Endothelial cell of umbilical vein (primary cell): ENCODE measurements around the gene PPM1J. TPM values are rescaled to one million over a fixed set of nuclear protein-coding genes. Genes with fewer than 3 reads are reported as not detected.
"Not testable (repeated sequence)": the region's sequence is repeated elsewhere in the genome, so short reads cannot be mapped to it uniquely, and the experiment has no call there.

Experiments
- BruUV-seq: library from RNA; stranded (reverse); fragments of 400-500 nt; replicated peaks from 2 replicates; lab custom pipeline; 2021; lab: Mats Ljungman, UMichigan
- CTCF ChIA-PET: fragments of 300-600, 350-600 bp; sonication (Branson Sonifier 250); formaldehyde crosslinking; loops from one replicate; lab custom pipeline; 2021; ENCODE audit warnings: antibody characterized with exemption, inconsistent platforms; lab: Charles Lee
- POLR2A ChIA-PET: fragments of 300-600, 350-600 bp; sonication (Branson Sonifier 250); formaldehyde crosslinking; loops from one replicate; lab custom pipeline; 2021; ENCODE audit warnings: antibody characterized with exemption, inconsistent platforms; lab: Charles Lee
- DNase-seq: peaks from one replicate; pipeline ENCODE4 v3.0.0-alpha.2; 2011; ENCODE audit warnings: low read depth, low spot score
- FAIRE-seq: peaks from 2 replicates; lab custom pipeline; 2011; peaks lifted over from hg19 to GRCh38; lab: Jason Lieb, UNC
- H2AFZ ChIP-seq: 2 replicates; pipeline ENCODE4 v1.6.0; 2012; ENCODE audit warnings: low read depth, low read length, control low read depth, inconsistent platforms
- H3K27ac ChIP-seq: 2 replicates; pipeline ENCODE4 v1.5.1; 2011; ENCODE audit warnings: low read depth, mild to moderate bottlenecking, control low read depth, low read length, moderate library complexity; ENCODE audit not compliant: insufficient read depth
- H3K27me3 ChIP-seq, 2 experiments: 2 replicates each; pipeline versions ENCODE4 v1.6.0 to v1.6.1; 2011; ENCODE audit warnings: low read length in 2 of 2, mixed read lengths in 1 of 2; ENCODE audit not compliant: control insufficient read depth in 2 of 2, insufficient read depth in 2 of 2
- H3K36me3 ChIP-seq, 2 experiments: 2 replicates in 1 of 2; 3 replicates in 1 of 2; pipeline ENCODE4 v1.5.1; 2011; ENCODE audit warnings: low read length in 2 of 2, mild to moderate bottlenecking in 1 of 2, moderate library complexity in 1 of 2; ENCODE audit not compliant: control insufficient read depth in 2 of 2, insufficient read depth in 2 of 2; ENCODE audit errors: extremely low read depth in 1 of 2
- H3K4me1 ChIP-seq: 3 replicates; pipeline ENCODE4 v1.5.1; 2011; ENCODE audit warnings: mild to moderate bottlenecking, low read length; ENCODE audit not compliant: control insufficient read depth, insufficient read depth; ENCODE audit errors: extremely low read depth
- H3K4me2 ChIP-seq: 2 replicates; pipeline ENCODE4 v1.6.1; 2011; ENCODE audit warnings: low read length, control low read depth, mixed read lengths; ENCODE audit not compliant: insufficient read depth
- H3K4me3 ChIP-seq, 3 experiments: fragments of 200-600 bp in 1 of 3; sonication (generic), shearing (Covaris generic) in 1 of 3; replicated peaks in 1 of 3; 2 replicates each; pipeline ENCODE4 v1.5.1; 2011 to 2016; ENCODE audit warnings: control low read depth in 3 of 3, low read length in 3 of 3, mild to moderate bottlenecking in 2 of 3, inconsistent platforms in 1 of 3, low read depth in 1 of 3, moderate library complexity in 1 of 3; ENCODE audit not compliant: insufficient read depth in 1 of 3
- H3K79me2 ChIP-seq: 2 replicates; pipeline ENCODE4 v1.6.0; 2012; ENCODE audit warnings: low read length, inconsistent platforms; ENCODE audit not compliant: control insufficient read depth, insufficient read depth
- H3K9ac ChIP-seq: replicated peaks from 2 replicates; pipeline ENCODE3; 2011; ENCODE audit warnings: low read length, control low read depth; ENCODE audit not compliant: insufficient read depth; ENCODE audit errors: extremely low read depth
- H3K9me1 ChIP-seq: replicated peaks from 3 replicates; pipeline ENCODE4 v1.6.0; 2011; ENCODE audit warnings: mild to moderate bottlenecking, low read length; ENCODE audit not compliant: control insufficient read depth, insufficient read depth; ENCODE audit errors: extremely low read depth
- H3K9me3 ChIP-seq: replicated peaks from 2 replicates; pipeline ENCODE4 v1.5.1; 2012; ENCODE audit warnings: low read length, inconsistent platforms; ENCODE audit not compliant: control insufficient read depth, insufficient read depth
- H4K20me1 ChIP-seq: replicated peaks from 2 replicates; pipeline ENCODE3; 2011; ENCODE audit warnings: mild to moderate bottlenecking, low read length; ENCODE audit not compliant: control insufficient read depth, insufficient read depth; ENCODE audit errors: extremely low read depth
- EZH2 ChIP-seq: IDR thresholded peaks from 2 replicates; pipeline ENCODE4 v1.6.1; 2012; ENCODE audit warnings: borderline replicate concordance, low read depth, mild to moderate bottlenecking, moderate library complexity, low read length, inconsistent platforms; ENCODE audit not compliant: severe bottlenecking
- FOS ChIP-seq: IDR thresholded peaks from 2 replicates; pipeline ENCODE4 v1.6.1; 2011; ENCODE audit warnings: mild to moderate bottlenecking, low read length, moderate library complexity, borderline replicate concordance; ENCODE audit not compliant: insufficient read depth
- GATA2 ChIP-seq: IDR thresholded peaks from 2 replicates; pipeline ENCODE4 v1.7.0; 2011; ENCODE audit warnings: low read depth, mild to moderate bottlenecking, moderate library complexity, mixed read lengths, low read length; ENCODE audit not compliant: insufficient read length, insufficient read depth
- JUN ChIP-seq: IDR thresholded peaks from 2 replicates; pipeline ENCODE4 v1.6.1; 2011; ENCODE audit warnings: borderline replicate concordance, low read depth; ENCODE audit not compliant: insufficient read length, insufficient read depth
- MAX ChIP-seq: IDR thresholded peaks from 2 replicates; pipeline ENCODE4 v1.6.1; 2011; ENCODE audit not compliant: insufficient read depth, insufficient read length
- MYC ChIP-seq: IDR thresholded peaks from one replicate; pipeline ENCODE4 v1.6.1; 2011; ENCODE audit warnings: mild to moderate bottlenecking, low read depth, low read length
- POLR2AphosphoS5 ChIP-seq: IDR thresholded peaks from 2 replicates; pipeline ENCODE4 v1.6.1; 2012; ENCODE audit warnings: low read depth, mild to moderate bottlenecking, control low read depth, low read length, moderate library complexity; ENCODE audit not compliant: insufficient read depth
- dilution Hi-C: fragments of 300-500 bp; cut with MboI; formaldehyde crosslinking; loops from one replicate; pipeline ENCODE4 v1.15.0; 2019; ENCODE audit warnings: low sequenced_read_pairs; ENCODE audit not compliant: extremely low pct_ligation_motif_present
- intact Hi-C: fragments of 100-400 bp; cut with micrococcal nuclease; formaldehyde crosslinking; loops from one replicate; pipeline ENCODE4 v1.10.0; 2022
- polyA plus RNA-seq, 4 experiments: library from polyadenylated mRNA; depleted of rRNA in 3 of 4; stranded (reverse) in 3 of 4; unstranded in 1 of 4; fragments of >200 nt; gene quantifications; 2 replicates each; pipeline versions ENCODE4 v1.2.1 to v1.2.3, GENCODE V29; 2011 to 2012; ENCODE audit warnings: missing spikeins in 1 of 4
- total RNA-seq: library from RNA; stranded (reverse); gene quantifications from 2 replicates; pipeline ENCODE4 v1.2.3, GENCODE V29; 2021

Gene PPM1J
- total and polyA plus RNA-seq, 2 donors (not counting 3 experiments of a cell fraction or from before 2014, with no cell fraction given), result 1.7 to 3.1 TPM

- DNase-seq, H3K36me3 ChIP-seq, H3K27ac ChIP-seq, H4K20me1 ChIP-seq, BruUV-seq, intact Hi-C loops, H2AFZ ChIP-seq, dilution Hi-C loops, H3K9me1 ChIP-seq, FAIRE-seq, H3K79me2 ChIP-seq, H3K9ac ChIP-seq, H3K9me3 ChIP-seq, H3K4me2 ChIP-seq, H3K4me3 ChIP-seq, H3K27me3 ChIP-seq, POLR2A ChIA-PET, H3K4me1 ChIP-seq: not testable (repeated sequence)
- CTCF ChIA-PET, result interaction anchor here (1.0 to 1.4 kb wide), 2 partner anchors 9 to 76 kb away, joined by 3 to 4 read pairs; a partner anchor contains a TSS
These were observed 13.3 kb upstream of the PPM1J start for GRCh38 chr1:112728306-112728971.

- Histone ChIP-seq H3K9ac (no peak overlapping the region), H3K9me1 (no peaks in the 10 kb centered on the region), H3K4me2 (no peak overlapping the region), H3K27ac (no peak overlapping the region), H4K20me1 (no peaks in the 10 kb centered on the region), H3K27me3 (no peaks in the 10 kb centered on the region), H2AFZ (no peak overlapping the region), H3K9me3 (no peaks in the 10 kb centered on the region), H3K4me1 (no peaks in the 10 kb centered on the region), H3K79me2 (no peaks in the 10 kb centered on the region), H3K36me3 (no peaks in the 10 kb centered on the region), H3K4me3 (no peak overlapping the region)
- FAIRE-seq (no peak), DNase-seq (no peak)
- dilution Hi-C loops, result no loop called here
- TF ChIP-seq GATA2 (no peak), FOS (no peak), MAX (no peak), JUN (no peak), POLR2AphosphoS5 (no peak), MYC (no peak), EZH2 (no peak)
- BruUV-seq, result no TSS peak
- CTCF ChIA-PET, result interaction anchor here (1.0 to 1.4 kb wide), 2 partner anchors 9 to 76 kb away, joined by 3 to 4 read pairs; a partner anchor contains a TSS
- POLR2A ChIA-PET, result no interaction called here
- intact Hi-C loops, result no loop called here
These were observed 12.6 kb upstream of the PPM1J start for GRCh38 chr1:112727716-112728115.

GRCh38 chr1:112724240-112724639 lies 9.1 kb upstream of the PPM1J start:
- CTCF ChIA-PET, result interaction anchor here (10.5 kb wide), 1 partner anchor 79 kb away, joined by 441 read pairs; no protein-coding TSS in a partner anchor
- intact Hi-C loops, POLR2A ChIA-PET, H4K20me1 ChIP-seq, BruUV-seq, H3K4me2 ChIP-seq, H3K9me3 ChIP-seq, H3K4me3 ChIP-seq, H3K9me1 ChIP-seq, H3K4me1 ChIP-seq, FAIRE-seq, H3K79me2 ChIP-seq, dilution Hi-C loops, H3K9ac ChIP-seq, H2AFZ ChIP-seq, H3K27ac ChIP-seq, H3K36me3 ChIP-seq, DNase-seq, H3K27me3 ChIP-seq: not testable (repeated sequence)
